Lower lobe of right lung (tissue), 2 donors: ENCODE results near the gene HDAC7. TPM values are rescaled to one million over a fixed set of nuclear protein-coding genes. Genes with fewer than 3 reads are reported as not detected.
A peak's percentile ranks its signal among the peaks of the same experiment; 100 is the strongest.

Experiments
- ATAC-seq, 2 donors: fragments of 200-7000 bp; cut with Tn5 transposase; one replicate each; pipeline ENCODE4 v1.9.1; 2020 to 2022; ENCODE audit warnings: mild to moderate bottlenecking in 2 of 2, moderate library complexity in 2 of 2
- DNase-seq: peaks from one replicate; pipeline ENCODE4 v3.0.0-alpha.2; 2020
- H3K27ac ChIP-seq: fragments of 200-600 bp; one replicate; pipeline ENCODE4 v1.8.0; 2022
- H3K27me3 ChIP-seq: fragments of 200-600 bp; one replicate; pipeline ENCODE4 v1.8.0; 2022; ENCODE audit warnings: low read depth
- H3K36me3 ChIP-seq: fragments of 200-600 bp; one replicate; pipeline ENCODE4 v1.8.0; 2022; ENCODE audit warnings: mild to moderate bottlenecking
- H3K4me1 ChIP-seq: fragments of 200-600 bp; one replicate; pipeline ENCODE4 v1.8.0; 2022
- H3K4me3 ChIP-seq: fragments of 200-600 bp; one replicate; pipeline ENCODE4 v1.8.0; 2022; ENCODE audit warnings: mild to moderate bottlenecking
- H3K9me3 ChIP-seq: fragments of 200-600 bp; one replicate; pipeline ENCODE4 v1.8.0; 2022
- intact Hi-C: fragments of 100-400 bp; cut with DNase I; formaldehyde crosslinking; loops from one replicate; pipeline ENCODE4 v1.11.0; 2022
- total RNA-seq: library from RNA; stranded (reverse); fragmentation: NEBNext Ultra II Directional; extraction: Animal tissue kit (Norgen Biotek cat#: 25700); gene quantifications from one replicate; pipeline ENCODE4 v1.2.1, GENCODE V29; 2021
- TF ChIP-seq, protein P1 (sequence below): fragments of 200-600 bp; IDR thresholded peaks from one replicate; pipeline ENCODE4 v1.8.0; 2022; ENCODE audit warnings: antibody characterized with exemption, mild to moderate bottlenecking
- donor health status: DM: no; HTN: yes; CAD: no; lungs with severe emphysema.

HDAC7 gene
- total RNA-seq, 1 donor from 2014 or later, result 104 TPM

DNA sequence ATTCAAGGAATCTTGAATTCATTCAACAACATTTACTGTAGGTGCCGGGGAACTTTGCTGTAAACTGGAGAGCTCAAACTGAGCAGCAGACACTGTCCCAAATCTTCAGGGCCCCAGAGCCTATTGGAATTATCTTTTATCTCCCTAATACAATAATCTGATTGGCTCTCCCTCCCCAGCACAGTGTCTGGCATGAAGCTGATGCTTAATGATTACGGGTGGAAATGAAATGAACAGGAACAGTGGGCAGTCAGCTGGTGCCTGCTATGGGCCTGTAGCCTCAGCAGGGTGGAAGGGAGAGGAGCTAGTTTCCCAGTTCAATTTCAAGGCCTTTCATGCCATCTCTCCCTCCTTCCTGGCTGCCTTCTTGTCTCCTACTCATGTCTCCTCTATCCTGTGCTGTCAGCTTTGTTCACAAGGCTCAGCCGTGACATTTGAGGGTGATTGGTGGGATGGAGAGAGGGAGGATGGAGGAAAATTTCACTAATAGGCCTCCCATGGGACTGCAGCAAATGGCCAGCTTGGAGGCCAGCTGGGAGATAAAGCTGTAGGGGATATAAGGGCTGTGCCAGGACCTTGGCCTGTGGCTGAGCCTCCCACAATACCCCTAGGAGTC is 56.7 kb downstream of the HDAC7 start:
- TF ChIP-seq, protein P1, sequence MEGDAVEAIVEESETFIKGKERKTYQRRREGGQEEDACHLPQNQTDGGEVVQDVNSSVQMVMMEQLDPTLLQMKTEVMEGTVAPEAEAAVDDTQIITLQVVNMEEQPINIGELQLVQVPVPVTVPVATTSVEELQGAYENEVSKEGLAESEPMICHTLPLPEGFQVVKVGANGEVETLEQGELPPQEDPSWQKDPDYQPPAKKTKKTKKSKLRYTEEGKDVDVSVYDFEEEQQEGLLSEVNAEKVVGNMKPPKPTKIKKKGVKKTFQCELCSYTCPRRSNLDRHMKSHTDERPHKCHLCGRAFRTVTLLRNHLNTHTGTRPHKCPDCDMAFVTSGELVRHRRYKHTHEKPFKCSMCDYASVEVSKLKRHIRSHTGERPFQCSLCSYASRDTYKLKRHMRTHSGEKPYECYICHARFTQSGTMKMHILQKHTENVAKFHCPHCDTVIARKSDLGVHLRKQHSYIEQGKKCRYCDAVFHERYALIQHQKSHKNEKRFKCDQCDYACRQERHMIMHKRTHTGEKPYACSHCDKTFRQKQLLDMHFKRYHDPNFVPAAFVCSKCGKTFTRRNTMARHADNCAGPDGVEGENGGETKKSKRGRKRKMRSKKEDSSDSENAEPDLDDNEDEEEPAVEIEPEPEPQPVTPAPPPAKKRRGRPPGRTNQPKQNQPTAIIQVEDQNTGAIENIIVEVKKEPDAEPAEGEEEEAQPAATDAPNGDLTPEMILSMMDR, result no peak
- Histone ChIP-seq H3K27ac (no peak overlapping the region), H3K27me3 (no peaks in the 10 kb centered on the region), H3K4me3 (no peak overlapping the region), H3K9me3 (no peaks in the 10 kb centered on the region), H3K4me1 (peaks cover 9% of the 10 kb centered on the region), H3K36me3 (no peaks in the 10 kb centered on the region)
- intact Hi-C loops, result no loop called here
- ATAC-seq, result no peak
- DNase-seq, result no peak

DNA sequence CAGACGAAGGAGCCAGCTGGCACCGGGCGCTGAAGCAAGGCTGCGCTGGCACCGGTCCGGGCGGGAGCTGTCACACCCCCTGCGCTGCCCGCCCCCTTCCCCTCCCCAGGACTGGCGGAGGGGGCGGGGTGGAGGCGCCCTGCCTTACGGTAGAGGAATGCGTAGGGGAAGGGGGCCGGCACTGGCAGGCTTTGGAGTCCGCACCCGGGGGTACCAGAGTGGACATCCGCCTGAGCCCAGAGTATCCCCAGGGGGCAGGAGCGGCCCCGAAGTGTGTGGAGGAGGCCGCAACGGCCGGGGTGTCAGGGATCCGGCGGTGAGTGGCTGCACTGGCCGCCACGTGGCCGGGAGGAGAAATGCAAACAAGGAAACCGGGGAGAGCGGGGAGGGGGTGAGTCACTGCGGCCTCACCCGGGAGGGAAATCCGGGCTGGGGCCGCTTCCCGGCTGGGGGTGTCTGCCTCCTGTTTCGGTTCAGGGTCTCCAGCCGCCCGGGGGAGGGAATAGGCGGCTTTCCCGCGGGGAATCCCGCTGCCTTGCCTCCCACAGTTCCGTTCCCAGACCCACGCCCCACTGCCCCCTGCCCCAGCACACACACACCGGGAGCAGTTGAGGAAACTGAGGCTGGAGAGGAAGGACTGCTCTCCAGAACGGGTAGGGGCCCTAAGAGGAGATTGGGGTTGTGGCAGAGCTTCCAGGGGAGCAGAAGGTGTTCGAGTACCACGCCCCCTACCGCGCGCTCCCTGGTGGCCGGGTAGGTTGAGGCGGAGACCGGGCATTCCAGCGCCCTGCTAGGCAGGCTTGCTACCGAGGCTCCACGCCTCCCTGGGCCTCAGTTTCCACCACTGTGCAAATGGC is 60.6 kb downstream of the HDAC7 start, which contains the start of gene RAPGEF3:
Gene RAPGEF3, minus strand, starts transcription at position 47 of the 857 bp plus-strand sequence. CDS start 324 bp downstream, outside the sequence.
- TF ChIP-seq, protein P1, result peak; percentile 54
- H3K4me1 ChIP-seq, result peaks cover 47% of the 10 kb centered on the region
- H3K36me3 ChIP-seq, result no peaks in the 10 kb centered on the region
- H3K9me3 ChIP-seq, result no peaks in the 10 kb centered on the region
- H3K27me3 ChIP-seq, result no peaks in the 10 kb centered on the region
- peak within 1 kb of the TSS; percentile 84 for H3K27ac ChIP-seq
- DNase-seq (peak; percentile 90), ATAC-seq (peak; percentile 92 to 93)
- intact Hi-C loops, result no loop called here
- peak within 1 kb of the TSS; percentile 68 for H3K4me3 ChIP-seq

DNA sequence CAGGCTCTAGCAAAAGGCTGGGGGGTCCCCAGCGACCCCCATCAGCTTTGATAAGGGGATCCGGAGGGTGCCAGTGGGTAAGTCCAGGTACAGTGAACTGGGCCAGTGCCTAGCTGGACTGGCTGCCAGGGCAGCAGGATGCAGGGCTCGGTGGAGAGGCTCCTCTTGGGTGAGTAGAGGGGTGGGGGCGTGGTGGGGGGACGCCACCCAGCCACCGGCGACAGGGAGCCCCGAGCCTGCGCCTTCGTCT is 61.2 kb downstream of the HDAC7 start:
- no peak for ATAC-seq
- H3K27me3 ChIP-seq, result no peaks in the 10 kb centered on the region
- peaks cover 53% of the 10 kb centered on the region for H3K4me1 ChIP-seq
- TF ChIP-seq, protein P1, result no peak
- peak overlapping the region; percentile 84 for H3K27ac ChIP-seq
- intact Hi-C loops, result no loop called here
- H3K4me3 ChIP-seq, result peak overlapping the region; percentile 68
- H3K36me3 ChIP-seq, result no peaks in the 10 kb centered on the region
- no peak for DNase-seq
- H3K9me3 ChIP-seq, result no peaks in the 10 kb centered on the region

DNA sequence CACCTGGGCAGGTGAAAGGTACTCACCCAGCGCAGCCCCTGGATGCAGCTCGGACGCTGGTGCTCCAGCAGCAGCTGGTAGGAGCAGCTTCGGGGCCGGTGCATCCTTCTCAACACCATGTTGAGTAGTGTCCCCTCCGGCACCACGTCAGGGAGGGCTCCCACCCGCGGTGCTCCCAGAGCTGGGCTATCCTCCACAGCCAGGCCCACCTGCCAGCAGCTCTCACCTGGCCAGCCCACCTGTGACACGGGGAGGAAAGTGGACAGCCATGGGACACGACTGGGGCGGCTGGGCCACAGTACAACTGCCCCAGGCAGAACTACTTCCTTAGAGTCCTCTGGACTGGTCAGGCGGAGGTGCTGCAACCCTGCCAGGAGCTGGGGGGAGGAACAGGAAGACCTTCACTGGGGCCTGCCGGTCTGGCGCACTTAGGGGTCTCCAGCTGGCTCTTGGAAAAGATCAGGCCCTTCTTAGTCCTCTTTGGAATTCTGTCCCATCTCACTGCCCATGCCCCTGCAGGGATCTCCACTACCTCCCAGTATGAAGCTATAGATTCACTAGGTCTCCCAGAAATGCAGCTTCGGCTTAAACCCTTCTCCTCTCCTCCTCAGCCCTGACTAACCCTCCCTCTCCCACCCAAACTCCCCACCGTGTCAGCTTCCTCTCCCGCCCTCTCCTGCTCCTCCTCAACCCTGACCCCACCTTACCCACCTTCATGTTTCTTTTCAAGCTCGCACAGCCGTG is 61.7 kb downstream of the HDAC7 start:
- H3K9me3 ChIP-seq, result no peaks in the 10 kb centered on the region
- TF ChIP-seq, protein P1, result no peak

DNA sequence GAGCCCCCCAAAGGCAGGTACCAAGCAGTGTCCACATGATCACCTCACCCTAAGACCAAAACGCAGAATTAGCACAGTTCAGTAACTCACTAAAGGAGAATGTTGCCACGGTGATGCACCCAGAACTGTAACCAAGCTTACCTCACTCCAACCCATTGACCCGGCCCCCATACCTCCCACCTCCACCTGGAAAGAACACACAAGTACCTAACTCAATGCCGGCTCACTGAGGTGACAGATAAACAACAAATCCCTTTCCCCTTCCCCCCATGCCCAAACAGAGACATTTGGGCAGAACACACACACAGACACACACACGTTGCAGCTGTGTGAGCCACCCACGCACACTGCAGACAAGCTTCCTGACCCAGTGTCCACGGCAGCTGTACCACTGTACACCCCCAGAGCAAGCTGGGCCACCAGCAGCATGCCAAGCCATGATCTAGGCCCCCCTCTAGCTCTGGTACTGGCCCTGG is 62.3 kb downstream of the HDAC7 start:
- no peak for ATAC-seq
- intact Hi-C loops, result no loop called here
- peak; percentile 41 for DNase-seq
- H3K27me3 ChIP-seq, result no peaks in the 10 kb centered on the region
- H3K36me3 ChIP-seq, result no peaks in the 10 kb centered on the region
- H3K4me3 ChIP-seq, result peak overlapping the region; percentile 68
- no peaks in the 10 kb centered on the region for H3K9me3 ChIP-seq
- TF ChIP-seq, protein P1, result no peak
- H3K27ac ChIP-seq, result peak overlapping the region; percentile 84
- peaks cover 64% of the 10 kb centered on the region for H3K4me1 ChIP-seq

More for the DNA sequence above, 61.7 kb downstream of the HDAC7 start:
- DNase-seq, result peak; percentile 73
- intact Hi-C loops, result no loop called here
- no peaks in the 10 kb centered on the region for H3K27me3 ChIP-seq
- peak overlapping the region; percentile 68 for H3K4me3 ChIP-seq
- ATAC-seq, result peak in 1 of 2 donors; percentile 22
- no peaks in the 10 kb centered on the region for H3K36me3 ChIP-seq
- H3K4me1 ChIP-seq, result peaks cover 58% of the 10 kb centered on the region
- peak overlapping the region; percentile 84 for H3K27ac ChIP-seq
